ENCODE measurements around the gene MAP2K2. TPM values are rescaled to one million over a fixed set of nuclear protein-coding genes. Genes with fewer than 3 reads are reported as not detected.
"Not testable (repeated sequence)": the region's sequence is repeated elsewhere in the genome, so short reads cannot be mapped to it uniquely, and the experiment has no call there.

MAP2K2 gene
- total RNA-seq, 4 donors from 2014 or later, result 101 to 207 (median 138) TPM

DNA sequence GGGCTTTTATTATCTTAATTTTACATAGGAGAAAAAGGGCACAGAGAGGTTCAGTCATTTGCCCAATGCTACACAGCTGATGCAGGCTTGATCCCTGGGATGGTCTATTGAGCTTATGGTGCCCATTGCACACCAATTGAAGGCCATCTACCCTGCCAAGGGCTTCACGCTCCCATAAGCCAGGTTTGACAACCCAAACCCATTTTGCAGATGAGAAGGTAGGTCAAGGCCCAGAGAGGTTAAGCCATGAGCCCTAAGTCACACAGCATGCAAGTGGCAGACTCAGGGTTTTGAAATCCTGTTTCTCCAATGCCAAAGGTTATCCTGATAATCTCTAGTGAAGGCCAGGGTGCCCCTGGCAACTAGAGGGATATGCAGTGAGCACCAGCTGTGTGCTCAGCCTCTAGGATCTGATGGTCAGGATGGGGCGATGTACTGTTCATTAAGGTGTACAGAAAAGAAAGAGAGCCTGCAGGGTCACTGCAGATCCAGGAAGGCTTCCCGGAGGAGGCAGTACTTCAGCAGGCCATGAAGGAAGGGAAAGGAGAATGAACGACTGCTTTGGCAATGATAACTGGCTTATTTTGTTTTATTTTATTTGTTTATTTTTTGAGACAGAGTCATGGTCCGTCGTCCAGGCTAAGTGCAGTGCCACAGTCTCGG is 37.6 kb upstream of the MAP2K2 start:
- H3K27me3 ChIP-seq, result peaks cover 7 to 14% (median 8%) of the 10 kb centered on the region in 3 donors

DNA sequence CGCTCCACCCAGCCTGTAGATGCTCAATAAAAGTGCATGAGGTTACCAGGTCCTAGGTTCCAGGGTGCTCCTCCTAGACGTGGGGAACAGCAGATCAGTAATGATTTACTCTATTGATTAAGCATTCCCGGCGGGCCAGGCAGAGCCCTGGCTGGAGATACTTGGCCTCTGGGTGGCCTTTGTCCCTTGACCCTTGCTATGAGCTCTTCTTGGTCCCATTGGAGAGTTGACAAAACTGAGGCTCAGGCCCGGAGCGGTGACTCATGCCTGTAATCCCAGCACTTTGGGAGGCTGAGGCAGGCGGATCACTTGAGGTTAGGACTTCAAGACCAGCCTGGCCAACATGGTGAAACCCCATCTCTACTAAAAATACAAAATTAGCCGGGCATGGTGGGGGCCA is 34.0 kb upstream of the MAP2K2 start:
- H3K27me3 ChIP-seq; in situ Hi-C loops (cut with MboI; ENCODE audit: low sequenced_read_pairs in 4 of 4); H3K9me3 ChIP-seq; ATAC-seq; DNase-seq; H3K27ac ChIP-seq; H3K4me3 ChIP-seq; H3K36me3 ChIP-seq; H3K4me1 ChIP-seq; intact Hi-C loops (cut with DNase I; ENCODE audit: low total_unique reads): not testable (repeated sequence)

More for the DNA sequence above, 37.6 kb upstream of the MAP2K2 start:
- ATAC-seq (no peak), DNase-seq (no peak)
- Histone ChIP-seq H3K9me3 (no peaks in the 10 kb centered on the region), H3K4me1 (no peaks in the 10 kb centered on the region), H3K36me3 (no peaks in the 10 kb centered on the region), H3K27ac (no peak overlapping the region), H3K4me3 (no peak overlapping the region)
- in situ Hi-C loops (cut with MboI; ENCODE audit: low sequenced_read_pairs in 4 of 4) (no loop called here), intact Hi-C loops (cut with DNase I; ENCODE audit: low total_unique reads) (no loop called here)
- no peak for TF ChIP-seq POLR2A (IDR thresholded peaks at IDR 0.05)
- TF ChIP-seq, protein P1, sequence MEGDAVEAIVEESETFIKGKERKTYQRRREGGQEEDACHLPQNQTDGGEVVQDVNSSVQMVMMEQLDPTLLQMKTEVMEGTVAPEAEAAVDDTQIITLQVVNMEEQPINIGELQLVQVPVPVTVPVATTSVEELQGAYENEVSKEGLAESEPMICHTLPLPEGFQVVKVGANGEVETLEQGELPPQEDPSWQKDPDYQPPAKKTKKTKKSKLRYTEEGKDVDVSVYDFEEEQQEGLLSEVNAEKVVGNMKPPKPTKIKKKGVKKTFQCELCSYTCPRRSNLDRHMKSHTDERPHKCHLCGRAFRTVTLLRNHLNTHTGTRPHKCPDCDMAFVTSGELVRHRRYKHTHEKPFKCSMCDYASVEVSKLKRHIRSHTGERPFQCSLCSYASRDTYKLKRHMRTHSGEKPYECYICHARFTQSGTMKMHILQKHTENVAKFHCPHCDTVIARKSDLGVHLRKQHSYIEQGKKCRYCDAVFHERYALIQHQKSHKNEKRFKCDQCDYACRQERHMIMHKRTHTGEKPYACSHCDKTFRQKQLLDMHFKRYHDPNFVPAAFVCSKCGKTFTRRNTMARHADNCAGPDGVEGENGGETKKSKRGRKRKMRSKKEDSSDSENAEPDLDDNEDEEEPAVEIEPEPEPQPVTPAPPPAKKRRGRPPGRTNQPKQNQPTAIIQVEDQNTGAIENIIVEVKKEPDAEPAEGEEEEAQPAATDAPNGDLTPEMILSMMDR (IDR thresholded peaks at IDR 0.05 in 4 of 5, conservative IDR thresholded peaks at IDR 0.05 in 1 of 5), result no peak

DNA sequence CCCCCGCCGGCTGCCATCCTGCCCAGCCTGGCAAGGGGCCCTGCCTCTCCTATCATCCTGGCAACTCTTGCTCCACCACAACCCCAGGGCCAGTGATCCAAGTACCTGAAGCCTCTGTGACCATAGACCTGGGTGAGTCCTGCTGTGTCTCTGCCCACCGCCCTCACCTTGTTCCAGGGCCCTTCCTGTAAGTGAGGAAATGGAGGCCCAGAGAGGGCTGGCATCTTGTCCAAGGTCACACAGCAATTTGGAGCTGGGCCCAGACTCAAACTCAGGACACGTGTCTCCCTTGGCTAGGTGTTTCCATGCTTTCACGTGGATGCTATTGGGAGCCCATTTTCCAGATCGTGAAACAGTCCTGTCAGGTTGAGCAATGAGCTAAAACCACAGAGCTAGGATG is 33.2 kb upstream of the MAP2K2 start:
- ATAC-seq (no peak), DNase-seq (no peak)
- Histone ChIP-seq H3K4me1 (no peaks in the 10 kb centered on the region), H3K36me3 (no peaks in the 10 kb centered on the region), H3K4me3 (no peak overlapping the region), H3K9me3 (no peaks in the 10 kb centered on the region), H3K27ac (no peak overlapping the region), H3K27me3 (peaks cover 7 to 14% (median 8%) of the 10 kb centered on the region in 3 donors)
- in situ Hi-C loops (cut with MboI; ENCODE audit: low sequenced_read_pairs in 4 of 4) (no loop called here), intact Hi-C loops (cut with DNase I; ENCODE audit: low total_unique reads) (no loop called here)
- TF ChIP-seq POLR2A (IDR thresholded peaks at IDR 0.05), result no peak
- TF ChIP-seq, protein P1 (IDR thresholded peaks at IDR 0.05 in 4 of 5, conservative IDR thresholded peaks at IDR 0.05 in 1 of 5), result no peak

DNA sequence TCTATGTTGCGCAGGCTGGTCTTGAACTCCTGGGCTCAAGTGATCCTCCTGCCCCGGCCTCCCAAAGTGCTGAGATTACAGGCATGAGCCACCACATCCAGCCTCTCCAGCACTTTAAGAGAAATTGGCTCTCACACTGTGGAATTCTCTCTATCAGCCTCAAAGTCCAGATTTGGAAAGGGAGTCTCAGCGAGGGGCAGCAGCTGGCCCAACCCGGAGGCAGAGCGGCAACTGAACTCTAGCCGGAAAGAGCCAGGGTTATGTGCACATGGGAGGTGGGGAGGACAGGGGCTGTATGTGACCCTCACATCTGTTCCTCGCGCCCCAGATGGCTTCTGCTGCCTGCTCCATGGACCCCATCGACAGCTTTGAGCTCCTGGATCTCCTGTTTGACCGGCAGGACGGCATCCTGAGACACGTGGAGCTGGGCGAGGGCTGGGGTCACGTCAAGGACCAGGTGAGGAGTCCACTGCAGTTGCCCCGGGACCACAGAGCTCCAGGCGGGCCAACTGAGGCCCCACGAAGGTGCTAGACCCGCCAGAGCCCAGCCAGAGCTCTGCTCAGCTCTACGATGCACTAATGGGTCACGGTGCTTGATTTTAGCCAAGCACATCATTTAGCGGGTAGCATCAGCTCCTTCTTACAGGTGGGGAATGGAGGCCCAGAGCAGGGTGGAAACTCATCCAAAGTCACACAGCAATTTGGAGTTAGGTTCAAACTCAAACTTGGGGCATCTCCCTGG is 30.8 kb upstream of the MAP2K2 start:
- DNase-seq (no peak), ATAC-seq (no peak)
- no peak for TF ChIP-seq POLR2A (IDR thresholded peaks at IDR 0.05)
- TF ChIP-seq, protein P1 (IDR thresholded peaks at IDR 0.05 in 4 of 5, conservative IDR thresholded peaks at IDR 0.05 in 1 of 5), result no peak
- no peak overlapping the region for H3K27ac ChIP-seq
- H3K4me1 ChIP-seq, result no peaks in the 10 kb centered on the region
- intact Hi-C loops (cut with DNase I; ENCODE audit: low total_unique reads), result no loop called here
- no peaks in the 10 kb centered on the region for H3K36me3 ChIP-seq
- peaks cover 3 to 19% (median 14%) of the 10 kb centered on the region in 3 donors for H3K27me3 ChIP-seq
- H3K4me3 ChIP-seq, result no peak overlapping the region
- in situ Hi-C loops (cut with MboI; ENCODE audit: low sequenced_read_pairs in 4 of 4), result no loop called here
- H3K9me3 ChIP-seq, result no peaks in the 10 kb centered on the region

DNA sequence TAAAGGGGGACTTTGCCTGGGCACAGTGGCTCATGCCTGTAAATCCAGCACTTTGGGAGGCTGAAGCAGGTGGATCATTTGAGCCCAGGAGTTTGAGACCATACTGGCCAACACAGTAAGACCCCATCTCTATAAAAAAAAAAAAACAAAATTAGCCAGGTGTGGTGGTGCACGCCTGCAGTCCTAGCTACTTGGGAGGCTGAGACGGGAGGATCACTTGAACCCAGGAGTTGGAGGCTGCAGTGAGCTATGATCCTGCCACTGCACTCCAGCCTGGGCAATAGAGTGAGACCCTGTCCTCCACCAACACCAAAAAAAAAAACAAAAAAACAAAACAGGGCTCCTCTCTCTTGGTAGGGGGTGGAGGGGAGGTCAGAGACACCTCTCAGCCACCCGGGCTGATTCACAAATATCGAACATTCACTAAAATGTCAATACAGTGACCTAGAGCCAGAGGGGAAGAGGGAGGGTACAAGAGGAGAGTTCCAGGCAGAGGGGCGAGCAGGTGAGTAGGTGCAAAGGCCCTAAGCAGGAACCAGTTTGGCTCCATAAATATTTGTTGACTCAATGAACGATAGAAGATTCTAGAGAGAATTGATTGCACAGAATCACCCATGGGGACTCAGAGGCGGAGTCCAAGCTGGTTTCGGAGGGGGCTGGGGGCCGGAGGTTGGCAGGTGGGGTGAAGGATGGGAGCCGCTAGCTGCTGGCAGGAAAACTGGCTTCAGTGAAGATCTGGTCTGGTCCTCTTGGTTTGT is 28.5 kb upstream of the MAP2K2 start:
- Histone ChIP-seq H3K4me1 (no peaks in the 10 kb centered on the region), H3K27ac (no peak overlapping the region), H3K4me3 (no peak overlapping the region), H3K36me3 (no peaks in the 10 kb centered on the region), H3K27me3 (peaks cover 8 to 22% (median 18%) of the 10 kb centered on the region in 3 donors), H3K9me3 (no peaks in the 10 kb centered on the region)
- TF ChIP-seq, protein P1 (IDR thresholded peaks at IDR 0.05 in 4 of 5, conservative IDR thresholded peaks at IDR 0.05 in 1 of 5), result no peak
- TF ChIP-seq POLR2A (IDR thresholded peaks at IDR 0.05), result no peak
- in situ Hi-C loops (cut with MboI; ENCODE audit: low sequenced_read_pairs in 4 of 4), result no loop called here
- intact Hi-C loops (cut with DNase I; ENCODE audit: low total_unique reads), result no loop called here
- no peak for DNase-seq
- no peak for ATAC-seq
